ENCODE results near the gene CCDC178. TPM values are rescaled to one million over a fixed set of nuclear protein-coding genes. Genes with fewer than 3 reads are reported as not detected.
"Not testable (repeated sequence)": the region's sequence is repeated elsewhere in the genome, so short reads cannot be mapped to it uniquely, and the experiment has no call there.

The CCDC178 gene
- total RNA-seq, 2 experiments from 2014 or later, result not detected

DNA sequence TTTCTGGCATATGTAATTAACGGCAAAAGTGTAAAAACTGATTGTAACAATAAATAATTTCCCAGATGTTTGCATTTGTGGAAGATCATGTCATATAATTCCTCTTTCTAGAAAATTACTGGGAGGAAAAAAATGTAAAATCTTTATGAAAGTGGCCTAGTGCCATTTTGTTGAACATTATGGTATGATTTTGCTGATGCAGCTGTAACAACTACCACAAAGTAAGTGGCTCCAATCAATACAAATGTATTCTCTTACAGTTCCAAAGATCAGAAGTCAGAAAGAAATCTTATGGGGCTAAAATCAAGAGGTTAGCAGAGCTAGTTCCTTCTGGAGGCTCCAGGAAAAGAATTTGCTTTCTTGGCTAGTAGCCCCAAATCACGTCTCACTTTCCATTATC, 281.4 kb downstream of the CCDC178 start:
- Mint-ChIP-seq H3K4me3 (no peak overlapping the region), H3K4me1 (peaks cover 1% of the 10 kb centered on the region), H3K36me3 (no peaks in the 10 kb centered on the region), H3K9me3 (peaks cover 2% of the 10 kb centered on the region), H3K27ac (no peak overlapping the region), H3K27me3 (no peaks in the 10 kb centered on the region)
- ATAC-seq (ENCODE audit: low read depth) (no peak), DNase-seq (no peak)
- POLR2A ChIA-PET, result no interaction called here

DNA sequence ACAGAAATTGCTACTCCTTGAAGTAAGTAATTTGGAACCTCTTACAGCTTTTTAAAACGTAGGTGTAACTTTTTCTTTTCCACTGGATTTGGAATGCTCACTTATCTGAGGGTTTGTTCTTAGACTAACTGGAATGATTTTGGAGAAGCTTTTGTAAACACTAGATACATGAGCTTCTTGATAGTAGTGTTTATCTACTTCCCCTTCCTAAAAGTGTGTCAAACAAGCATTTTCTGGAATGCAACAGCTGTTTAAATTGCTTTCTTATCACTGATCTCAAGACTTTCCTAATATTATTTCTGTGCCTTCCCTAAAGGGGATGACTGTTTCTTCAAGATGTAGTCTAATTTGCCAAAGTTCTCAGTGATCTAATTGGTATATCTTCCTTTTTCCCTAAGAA, 282.6 kb downstream of the CCDC178 start:
- DNase-seq (no peak), ATAC-seq (ENCODE audit: low read depth) (no peak)
- Mint-ChIP-seq H3K27ac (no peak overlapping the region), H3K4me3 (no peak overlapping the region), H3K27me3 (no peaks in the 10 kb centered on the region), H3K4me1 (peaks cover 1% of the 10 kb centered on the region), H3K36me3 (no peaks in the 10 kb centered on the region), H3K9me3 (peaks cover 2% of the 10 kb centered on the region)
- POLR2A ChIA-PET, result no interaction called here

DNA sequence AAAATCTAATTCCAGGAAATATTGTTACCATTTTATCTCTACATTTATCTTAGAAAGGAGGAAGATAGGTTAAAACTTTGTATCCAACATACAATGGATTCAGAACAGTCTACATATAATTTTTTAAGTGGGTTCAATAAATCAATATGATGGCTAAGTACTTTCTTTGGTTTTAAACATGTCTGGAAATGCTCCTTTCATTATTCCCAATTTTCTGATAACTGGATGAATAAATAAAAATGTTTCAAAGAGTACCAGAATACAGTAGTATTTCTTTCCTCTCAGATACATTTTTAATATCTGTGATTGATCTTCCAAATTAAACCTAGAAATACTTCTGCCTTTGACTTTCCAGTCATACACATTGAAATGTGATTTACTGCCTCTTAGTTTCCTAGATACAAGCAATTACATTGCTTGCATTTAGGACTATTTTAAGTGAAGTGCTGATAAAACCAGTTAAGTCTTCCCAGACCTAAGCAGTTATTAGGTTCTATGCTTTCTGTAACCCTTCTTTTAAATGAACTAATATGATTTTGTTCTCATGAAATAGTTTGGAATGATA, 283.5 kb downstream of the CCDC178 start:
- ATAC-seq (ENCODE audit: low read depth) (no peak), DNase-seq (no peak)
- H3K36me3 Mint-ChIP-seq, result no peaks in the 10 kb centered on the region
- H3K9me3 Mint-ChIP-seq, result peaks cover 2% of the 10 kb centered on the region
- H3K4me3 Mint-ChIP-seq, result no peak overlapping the region
- H3K4me1 Mint-ChIP-seq, result peaks cover 1% of the 10 kb centered on the region
- H3K27me3 Mint-ChIP-seq, result no peaks in the 10 kb centered on the region
- H3K27ac Mint-ChIP-seq, result no peak overlapping the region
- POLR2A ChIA-PET, result no interaction called here

DNA sequence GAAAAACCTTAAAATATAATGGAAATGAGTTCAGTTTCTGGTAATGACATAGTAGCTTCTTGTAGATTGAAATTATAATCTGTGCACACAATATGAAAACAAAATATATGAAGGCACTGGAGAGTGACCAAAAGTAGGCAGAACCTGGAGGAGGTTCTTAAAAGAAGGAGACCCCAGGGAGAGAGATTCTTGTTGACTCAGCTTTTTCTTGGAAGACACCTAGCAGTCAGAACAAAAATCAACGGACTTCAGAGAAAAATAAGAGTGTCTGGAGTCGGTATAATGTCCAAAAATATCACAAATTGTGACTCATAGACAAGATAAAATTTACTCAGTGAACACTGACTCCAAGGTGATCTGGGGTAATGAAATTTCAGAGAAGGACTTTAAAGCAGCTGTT, 286.5 kb downstream of the CCDC178 start:
- Mint-ChIP-seq H3K36me3 (no peaks in the 10 kb centered on the region), H3K4me3 (no peak overlapping the region), H3K9me3 (peaks cover 11% of the 10 kb centered on the region), H3K27me3 (no peaks in the 10 kb centered on the region), H3K27ac (no peak overlapping the region), H3K4me1 (no peaks in the 10 kb centered on the region)
- no peak for DNase-seq
- POLR2A ChIA-PET, result no interaction called here
- no peak for ATAC-seq (ENCODE audit: low read depth)

DNA sequence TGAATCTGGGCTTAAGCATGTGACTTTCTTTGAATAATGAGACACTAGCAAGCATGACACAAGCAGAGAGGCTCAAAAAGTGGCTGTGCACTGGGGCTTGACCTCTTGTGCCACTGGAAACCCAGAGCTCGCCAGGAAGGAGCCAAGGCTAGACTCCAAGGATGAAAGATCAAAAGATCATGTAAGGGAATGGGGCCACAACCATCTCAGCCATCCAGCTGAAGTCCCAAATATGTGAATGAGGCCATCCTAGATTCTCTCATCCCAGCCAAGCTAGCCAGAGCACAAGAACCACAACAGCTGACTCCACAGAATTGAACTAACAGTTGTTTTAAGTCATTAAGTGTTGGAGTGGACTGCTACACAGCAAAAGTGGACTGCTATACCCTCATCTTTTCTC, 288.1 kb downstream of the CCDC178 start:
- DNase-seq (no peak), ATAC-seq (ENCODE audit: low read depth) (no peak)
- POLR2A ChIA-PET, result no interaction called here
- Mint-ChIP-seq H3K9me3 (peaks cover 15% of the 10 kb centered on the region), H3K36me3 (no peaks in the 10 kb centered on the region), H3K27ac (no peak overlapping the region), H3K4me1 (no peaks in the 10 kb centered on the region), H3K27me3 (no peaks in the 10 kb centered on the region), H3K4me3 (no peak overlapping the region)

GRCh38 chr18:33147811-33148210, 292.7 kb downstream of the CCDC178 start:
- H3K9me3 Mint-ChIP-seq, result peaks cover 15% of the 10 kb centered on the region
- ATAC-seq (ENCODE audit: low read depth); H3K27ac Mint-ChIP-seq; H3K36me3 Mint-ChIP-seq; H3K27me3 Mint-ChIP-seq; DNase-seq; H3K4me1 Mint-ChIP-seq; H3K4me3 Mint-ChIP-seq; POLR2A ChIA-PET: not testable (repeated sequence)

DNA sequence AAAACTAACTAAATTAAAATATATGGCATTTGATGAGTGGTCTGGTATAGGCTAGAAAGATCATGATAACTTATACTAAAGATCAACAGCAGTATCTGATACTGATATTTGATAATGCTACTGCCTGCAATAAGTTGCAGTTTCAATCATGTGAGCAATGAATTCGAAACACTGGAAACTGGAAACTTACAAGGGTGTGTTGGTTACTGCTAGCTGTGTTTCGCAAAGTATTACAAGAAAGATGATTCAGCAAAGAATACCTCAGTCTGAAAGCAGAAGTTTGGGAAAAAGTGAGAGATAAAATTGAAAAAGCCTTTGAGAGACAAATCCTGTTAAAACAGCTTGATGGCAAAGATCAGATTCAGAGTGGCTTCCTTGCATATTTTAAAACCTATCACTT, 294.5 kb downstream of the CCDC178 start:
- Mint-ChIP-seq H3K36me3 (no peaks in the 10 kb centered on the region), H3K4me1 (no peaks in the 10 kb centered on the region), H3K27me3 (no peaks in the 10 kb centered on the region), H3K4me3 (no peak overlapping the region), H3K27ac (no peak overlapping the region), H3K9me3 (peaks cover 16% of the 10 kb centered on the region)
- ATAC-seq (ENCODE audit: low read depth), result no peak
- DNase-seq, result no peak
- POLR2A ChIA-PET, result no interaction called here

GRCh38 chr18:33135951-33136660, 304.4 kb downstream of the CCDC178 start:
- no peak for ATAC-seq (ENCODE audit: low read depth)
- Mint-ChIP-seq H3K36me3 (no peaks in the 10 kb centered on the region), H3K27me3 (no peaks in the 10 kb centered on the region), H3K9me3 (peaks cover 9% of the 10 kb centered on the region), H3K4me1 (no peaks in the 10 kb centered on the region), H3K27ac (no peak overlapping the region), H3K4me3 (no peak overlapping the region)
- POLR2A ChIA-PET, result no interaction called here
- no peak for DNase-seq

DNA sequence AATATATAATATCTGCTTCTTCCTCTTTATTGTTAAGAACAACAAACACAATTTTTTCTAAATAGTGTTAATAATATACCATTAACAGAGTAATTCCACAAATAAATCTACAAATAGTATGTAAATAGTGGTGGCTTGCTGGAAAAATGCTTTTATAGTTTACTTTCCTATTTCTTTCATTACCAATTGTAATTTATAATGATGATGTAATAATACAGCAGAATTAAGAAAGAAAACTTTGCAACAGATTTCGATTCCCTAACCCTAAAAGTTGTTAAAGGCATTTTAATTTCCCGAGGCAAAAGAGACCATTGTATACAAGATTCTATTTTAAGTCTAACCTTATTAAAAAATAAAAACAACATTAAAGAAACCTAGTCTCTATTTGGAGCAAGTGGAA, 307.9 kb downstream of the CCDC178 start:
- Mint-ChIP-seq H3K27me3 (no peaks in the 10 kb centered on the region), H3K27ac (no peak overlapping the region)

DNA sequence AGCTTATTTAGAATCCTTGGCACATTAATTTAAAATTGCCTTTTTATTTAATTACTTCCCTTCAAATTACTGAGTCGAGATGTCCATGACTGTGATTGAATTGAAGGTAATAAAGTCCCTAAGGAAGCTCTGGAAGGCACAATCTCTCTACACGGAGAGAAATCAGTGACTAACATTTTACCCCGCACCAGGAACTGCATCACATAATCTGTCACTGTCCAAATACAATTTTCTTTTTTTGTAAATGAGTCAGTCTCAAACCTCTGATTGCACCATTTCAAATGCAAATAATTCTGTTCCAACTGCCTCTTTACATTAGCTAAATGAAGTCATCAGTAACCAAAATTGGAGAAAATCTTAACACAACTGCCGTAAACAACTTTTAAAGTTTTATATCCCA, 311.9 kb downstream of the CCDC178 start:
- H3K27me3 Mint-ChIP-seq, result no peaks in the 10 kb centered on the region
- H3K4me3 Mint-ChIP-seq, result no peak overlapping the region
- POLR2A ChIA-PET, result no interaction called here
- no peaks in the 10 kb centered on the region for H3K36me3 Mint-ChIP-seq
- H3K27ac Mint-ChIP-seq, result no peak overlapping the region
- H3K4me1 Mint-ChIP-seq, result no peaks in the 10 kb centered on the region
- H3K9me3 Mint-ChIP-seq, result no peaks in the 10 kb centered on the region
- ATAC-seq (ENCODE audit: low read depth) (no peak), DNase-seq (no peak)

More for the DNA sequence above, 307.9 kb downstream of the CCDC178 start:
- POLR2A ChIA-PET, result no interaction called here
- ATAC-seq (ENCODE audit: low read depth), result no peak
- H3K36me3 Mint-ChIP-seq, result no peaks in the 10 kb centered on the region
- H3K4me1 Mint-ChIP-seq, result no peaks in the 10 kb centered on the region
- no peak overlapping the region for H3K4me3 Mint-ChIP-seq
- H3K9me3 Mint-ChIP-seq, result no peaks in the 10 kb centered on the region
- DNase-seq, result no peak

GRCh38 chr18:33123862-33124518, 316.5 kb downstream of the CCDC178 start:
- POLR2A ChIA-PET, result no interaction called here

GRCh38 chr18:33116376-33116775, 324.1 kb downstream of the CCDC178 start:
- Mint-ChIP-seq H3K9me3 (peaks cover 4% of the 10 kb centered on the region), H3K4me1 (no peaks in the 10 kb centered on the region), H3K27ac (no peak overlapping the region), H3K4me3 (no peak overlapping the region), H3K36me3 (no peaks in the 10 kb centered on the region), H3K27me3 (no peaks in the 10 kb centered on the region)
- DNase-seq (no peak), ATAC-seq (ENCODE audit: low read depth) (no peak)
- POLR2A ChIA-PET, result no interaction called here

More at GRCh38 chr18:33123862-33124518, 316.5 kb downstream of the CCDC178 start:
- DNase-seq (no peak), ATAC-seq (ENCODE audit: low read depth) (no peak)
- Mint-ChIP-seq H3K27me3 (no peaks in the 10 kb centered on the region), H3K4me3 (no peak overlapping the region), H3K4me1 (no peaks in the 10 kb centered on the region), H3K9me3 (no peaks in the 10 kb centered on the region), H3K27ac (no peak overlapping the region), H3K36me3 (no peaks in the 10 kb centered on the region)

GRCh38 chr18:33115917-33116316, 324.6 kb downstream of the CCDC178 start:
- no peak for DNase-seq
- no peak overlapping the region for H3K4me3 Mint-ChIP-seq

GRCh38 chr18:33115476-33115875, 325.0 kb downstream of the CCDC178 start:
- Mint-ChIP-seq H3K36me3 (no peaks in the 10 kb centered on the region), H3K27me3 (no peaks in the 10 kb centered on the region), H3K4me1 (no peaks in the 10 kb centered on the region), H3K4me3 (no peak overlapping the region), H3K27ac (no peak overlapping the region), H3K9me3 (peaks cover 4% of the 10 kb centered on the region)
- no peak for ATAC-seq (ENCODE audit: low read depth)
- POLR2A ChIA-PET, result no interaction called here
- DNase-seq, result no peak

More at GRCh38 chr18:33115917-33116316, 324.6 kb downstream of the CCDC178 start:
- Mint-ChIP-seq H3K4me1 (no peaks in the 10 kb centered on the region), H3K36me3 (no peaks in the 10 kb centered on the region), H3K27ac (no peak overlapping the region), H3K9me3 (peaks cover 4% of the 10 kb centered on the region), H3K27me3 (no peaks in the 10 kb centered on the region)
- no peak for ATAC-seq (ENCODE audit: low read depth)
- POLR2A ChIA-PET, result no interaction called here

All from activated naive CD8-positive, alpha-beta T cell treated with anti-CD3 and anti-CD28 coated beads, Interleukin-2, amount 10 ng/mL, durations not matched to agents 7 days and 5 days (primary cell).